Vagina (tissue), 2 donors: ENCODE results near the gene BCAS3.

Experiments used
- CTCF ChIP-seq, 3 experiments: fragments of 450-650 bp in 2 of 3; fragments of 200-600 bp in 1 of 3; sonication (generic) in 1 of 3; IDR thresholded peaks; one replicate each; pipeline ENCODE4 v1.5.1; 2017 to 2019; ENCODE audit warnings: antibody characterized with exemption in 3 of 3, mild to moderate bottlenecking in 2 of 3, moderate library complexity in 2 of 3
- POLR2A ChIP-seq, 2 donors: fragments of 450-650 bp; IDR thresholded peaks; one replicate each; pipeline ENCODE4 v1.6.1; 2017; ENCODE audit warnings: antibody characterized with exemption in 2 of 2, mild to moderate bottlenecking in 2 of 2, moderate library complexity in 2 of 2
- POLR2AphosphoS5 ChIP-seq, 2 donors: sonication (generic); formaldehyde crosslinking; IDR thresholded peaks; one replicate each; pipeline ENCODE4 v1.9.0; 2017; ENCODE audit warnings: antibody characterized with exemption in 2 of 2, mild to moderate bottlenecking in 2 of 2, low read depth in 1 of 2; ENCODE audit not compliant: insufficient read depth in 1 of 2

GRCh38 chr17:61388561-61389356 is 711.1 kb downstream of the BCAS3 start:
- no peak for TF ChIP-seq CTCF (IDR thresholded peaks at IDR 0.05)
- TF ChIP-seq POLR2A (IDR thresholded peaks at IDR 0.05), result no peak
- no peak for TF ChIP-seq POLR2AphosphoS5 (IDR thresholded peaks at IDR 0.05; ENCODE audit: insufficient read depth in 1 of 2, low read depth in 1 of 2)
